K562 (cell line): ENCODE data around the gene CEP44. TPM values are rescaled to one million over a fixed set of nuclear protein-coding genes. Genes with fewer than 3 reads are reported as not detected.

Source experiments
- ATAC-seq: fragments of 200-7000 bp; cut with Tn5 transposase; 3 replicates; pipeline ENCODE4 v1.9.1; 2020; ENCODE audit warnings: moderate library complexity
- BruUV-seq: library from RNA; stranded (reverse); fragments of 400-500 nt; replicated peaks from 2 replicates; lab custom pipeline; 2021; lab: Mats Ljungman, UMichigan
- CTCF ChIA-PET: fragments of 300-600 bp; formaldehyde crosslinking; extraction: SDS; loops from one replicate; lab custom pipeline; 2021; ENCODE audit warnings: low intra/inter-chr PET ratio; lab: Yijun Ruan, JAX
- POLR2A ChIA-PET: fragments of 300-600, 350-650 bp; sonication (Branson Sonifier 250); formaldehyde crosslinking; extraction: SDS; loops from one replicate; lab custom pipeline; 2021; ENCODE audit warnings: antibody characterized with exemption, inconsistent platforms; lab: Yijun Ruan, JAX
- DNase-seq, 4 experiments: peaks; one replicate each; pipeline versions ENCODE4 v3.0.0 to v3.0.0-alpha.2; 2011 to 2018; ENCODE audit warnings: low spot score in 3 of 4, mixed read lengths in 3 of 4; ENCODE audit errors: extremely low read depth in 1 of 4
- FAIRE-seq: peaks from 2 replicates; lab custom pipeline; 2011; peaks lifted over from hg19 to GRCh38; lab: Jason Lieb, UNC
- H2AFZ ChIP-seq: 2 replicates; pipeline ENCODE4 v1.6.0; 2011; ENCODE audit warnings: low read depth, low read length, control low read depth, inconsistent platforms
- H3K27ac ChIP-seq: fragments of 200-600 bp; 3 replicates; pipeline ENCODE4 v1.8.0; 2011; ENCODE audit warnings: low read depth, mild to moderate bottlenecking, control low read depth, inconsistent platforms, low read length, moderate library complexity, mixed read lengths; ENCODE audit errors: extremely low read depth
- H3K27me3 ChIP-seq, 2 experiments: fragments of 300-600 bp in 1 of 2; 2 replicates in 1 of 2; 3 replicates in 1 of 2; pipeline versions ENCODE4 v1.6.0 to v1.8.0; 2011; ENCODE audit warnings: inconsistent platforms in 2 of 2, low read length in 2 of 2, mild to moderate bottlenecking in 1 of 2, mixed read lengths in 1 of 2, moderate library complexity in 1 of 2; ENCODE audit not compliant: control insufficient read depth in 2 of 2, insufficient read depth in 2 of 2
- H3K36me3 ChIP-seq: fragments of 300-600 bp; 3 replicates; pipeline ENCODE4 v1.8.0; 2011; ENCODE audit warnings: mild to moderate bottlenecking, low read length, inconsistent platforms; ENCODE audit not compliant: control insufficient read depth, insufficient read depth
- H3K4me1 ChIP-seq, 2 experiments: fragments of 200-600 bp in 1 of 2; replicated peaks in 1 of 2; 2 replicates in 1 of 2; 3 replicates in 1 of 2; pipeline versions ENCODE4 v1.5.1 to v1.8.0; 2011; ENCODE audit warnings: inconsistent platforms in 2 of 2, low read length in 2 of 2, mild to moderate bottlenecking in 1 of 2, mixed read lengths in 1 of 2, moderate library complexity in 1 of 2; ENCODE audit not compliant: control insufficient read depth in 2 of 2, insufficient read depth in 2 of 2
- H3K4me2 ChIP-seq: 2 replicates; pipeline ENCODE4 v1.6.1; 2011; ENCODE audit warnings: low read length, control low read depth, inconsistent platforms, mixed read lengths; ENCODE audit not compliant: insufficient read depth
- H3K4me3 ChIP-seq: fragments of 200-600 bp; sonication (generic), shearing (Covaris generic); 2 replicates; pipeline ENCODE4 v1.5.1; 2016; ENCODE audit warnings: control low read depth, inconsistent platforms
- H3K79me2 ChIP-seq: fragments of 200-600 bp; 3 replicates; pipeline ENCODE4 v1.8.0; 2011; ENCODE audit warnings: low read length, inconsistent platforms; ENCODE audit not compliant: control insufficient read depth, insufficient read depth
- H3K9ac ChIP-seq, 2 experiments: 2 replicates each; pipeline versions ENCODE4 v1.6.0 to v1.6.1; 2011; ENCODE audit warnings: low read depth in 2 of 2, low read length in 2 of 2, control low read depth in 1 of 2, inconsistent platforms in 1 of 2, mild to moderate bottlenecking in 1 of 2, mixed read lengths in 1 of 2; ENCODE audit not compliant: insufficient read depth in 1 of 2
- H3K9me1 ChIP-seq: one replicate; pipeline ENCODE4 v1.6.0; 2011; ENCODE audit warnings: inconsistent platforms, mild to moderate bottlenecking, low read length, moderate library complexity; ENCODE audit not compliant: control insufficient read depth, insufficient read depth
- H3K9me3 ChIP-seq: replicated peaks from 2 replicates; pipeline ENCODE4 v1.5.1; 2011; ENCODE audit warnings: low read depth, low read length, inconsistent platforms; ENCODE audit not compliant: control insufficient read depth, insufficient read depth
- H4K20me1 ChIP-seq: replicated peaks from 2 replicates; pipeline ENCODE4 v1.6.1; 2011; ENCODE audit warnings: low read length, inconsistent platforms, mixed read lengths; ENCODE audit not compliant: control insufficient read depth, insufficient read depth
- CEBPZ ChIP-seq: fragments of 150-350 bp; IDR thresholded peaks from 2 replicates; pipeline ENCODE4 v1.6.1; 2014; ENCODE audit warnings: low read depth, mild to moderate bottlenecking, low read length, borderline replicate concordance
- GATAD2A ChIP-seq: fragments of 450-650 bp; IDR thresholded peaks from 2 replicates; pipeline ENCODE4 v1.6.1; 2017
- RBM34 ChIP-seq: fragments of 200-400 bp; formaldehyde crosslinking; IDR thresholded peaks from 2 replicates; pipeline ENCODE4 v1.6.1; 2018; ENCODE audit warnings: low read length, borderline replicate concordance; ENCODE audit not compliant: insufficient read depth
- SETDB1 ChIP-seq: IDR thresholded peaks from one replicate; pipeline ENCODE4 v1.6.1; 2012; ENCODE audit warnings: low read length, control low read depth, inconsistent platforms
- SRF ChIP-seq, 2 experiments: fragments of 250-450, 450-650 bp in 1 of 2; sonication (Bioruptor Pico) in 1 of 2; sonication (generic) in 1 of 2; formaldehyde crosslinking; IDR thresholded peaks; 2 replicates each; pipeline versions ENCODE4 v1.5.0 to v1.5.1; 2020 to 2022; ENCODE audit warnings: mild to moderate bottlenecking in 1 of 2, missing genetic modification reagents in 1 of 2
- TRIM28 ChIP-seq: fragments of 450-650 bp; IDR thresholded peaks from 2 replicates; pipeline ENCODE4 v1.6.1; 2017
- ZNF3 ChIP-seq: fragments of 250-450 bp; sonication (Bioruptor Pico); IDR thresholded peaks from 2 replicates; pipeline ENCODE4 v1.5.0; 2021; ENCODE audit warnings: mild to moderate bottlenecking, moderate library complexity
- ZNF431 ChIP-seq: sonication (generic); formaldehyde crosslinking; IDR thresholded peaks from 2 replicates; pipeline ENCODE4 v1.8.0; 2022; ENCODE audit warnings: mild to moderate bottlenecking, missing genetic modification reagents
- WGBS: fragments of 100-300 bp; shearing (Covaris generic); methylation state at CpG from one replicate; pipeline ENCODE4 v1.1.6; 2016; ENCODE audit warnings: low coverage, mixed read lengths; ENCODE audit not compliant: insufficient coverage; ENCODE audit errors: missing lambda C conversion rate; 5-methylcytosine and 5-hydroxymethylcytosine counted together
- in situ Hi-C: fragments of 300-500 bp; cut with MboI; formaldehyde crosslinking; loops from 4 replicates; pipeline ENCODE4 v1.15.0; 2018; ENCODE audit warnings: inconsistent platforms, mixed read lengths
- intact Hi-C: fragments of 100-400 bp; cut with micrococcal nuclease; formaldehyde crosslinking; loops from 2 replicates; pipeline ENCODE4 v1.14.2; 2022
- polyA plus RNA-seq, 8 experiments: library from polyadenylated mRNA; depleted of rRNA in 4 of 8; stranded (reverse) in 5 of 8; unstranded in 3 of 8; fragments of >200 nt; fragmentation: Nextera tagmentation in 2 of 8; fragmentation: Illumina TruSeq in 1 of 8; extraction: Ambion mirVana in 2 of 8; extraction: Trizol in 1 of 8; gene quantifications; 2 replicates each; pipeline versions ENCODE4 v1.2.1 to v1.2.3, GENCODE V29; 2011 to 2014; ENCODE audit warnings: inconsistent platforms in 1 of 8, missing spikeins in 1 of 8
- total RNA-seq, 7 experiments: library from RNA; depleted of rRNA in 6 of 7; stranded (reverse); fragments of >200 nt in 6 of 7; fragmentation: Illumina TruSeq in 2 of 7; extraction: Trizol in 2 of 7; gene quantifications; 2 replicates each; pipeline versions ENCODE4 v1.2.1 to v1.2.3, GENCODE V29; 2011 to 2021; ENCODE audit warnings: low replicate concordance in 1 of 7

The CEP44 gene
- total and polyA plus RNA-seq, 9 of the 15 experiments (the other 6 are each of a cell fraction or from before 2014, with no cell fraction given): 19.6 to 45.0 (median 24.4) TPM

DNA sequence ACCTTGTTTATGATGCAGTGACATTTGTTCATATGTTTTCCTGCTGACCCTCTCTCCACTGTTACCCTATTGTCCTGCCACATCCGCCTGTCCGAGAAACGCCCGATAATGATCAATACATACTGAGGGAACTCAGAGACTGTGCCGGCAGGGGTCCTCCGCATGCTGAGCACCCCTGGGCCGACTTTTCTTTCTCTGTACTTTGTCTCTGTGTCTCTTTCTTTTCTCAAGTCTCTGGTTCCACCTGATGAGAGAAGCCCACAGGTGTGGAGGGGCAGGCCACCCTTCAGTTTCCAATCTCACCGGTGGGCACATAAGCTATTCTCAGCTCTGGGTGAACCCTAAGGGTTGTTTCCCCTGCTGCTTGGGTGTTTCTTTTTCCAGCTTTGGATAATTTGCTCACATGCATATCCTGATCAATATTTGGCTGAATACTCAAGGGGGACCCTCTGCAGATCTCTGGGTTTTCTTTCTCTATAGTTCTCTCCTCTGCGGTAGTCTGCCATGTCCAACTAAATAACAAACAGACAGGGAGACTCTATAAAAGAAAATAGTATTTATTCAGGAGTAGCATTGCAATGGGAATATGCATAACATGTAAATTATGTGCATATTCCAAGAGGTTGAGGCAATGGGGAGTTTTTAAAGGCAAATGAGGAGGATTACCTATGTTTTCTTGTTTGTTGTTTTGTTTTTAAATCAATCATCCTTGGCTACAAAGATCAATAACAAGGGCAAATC lies 97.2 kb downstream of the CEP44 start:
- no peaks in the 10 kb centered on the region for H3K9me3 ChIP-seq
- H3K27me3 ChIP-seq: no peaks in the 10 kb centered on the region
- intact Hi-C loops (no loop called here), in situ Hi-C loops (no loop called here)
- H3K4me3 ChIP-seq: no peak overlapping the region
- no peaks in the 10 kb centered on the region for H3K9me1 ChIP-seq
- 84% methylated on average over 2 of the region's 9 CpGs for WGBS
- H3K36me3 ChIP-seq: no peaks in the 10 kb centered on the region
- peaks cover 0 to 4% of the 10 kb centered on the region in 2 experiments; a peak in 2 of 5 replicates for H3K4me1 ChIP-seq
- no peak overlapping the region for H3K27ac ChIP-seq
- ATAC-seq (no peak), FAIRE-seq (no peak), DNase-seq (no peak)
- ChIA-PET CTCF (no interaction called here), POLR2A (no interaction called here)
- BruUV-seq: no TSS peak
- H2AFZ ChIP-seq: no peak overlapping the region
- no peak for TF ChIP-seq ZNF3 (CRISPR knock-in tag)
- no peak for TF ChIP-seq RBM34
- no peak for TF ChIP-seq SRF (CRISPR knock-in tag; IDR thresholded peaks at IDR 0.05)
- TF ChIP-seq ZNF431 (CRISPR knock-in tag): no peak
- TF ChIP-seq GATAD2A: no peak
- TF ChIP-seq TRIM28: no peak
- TF ChIP-seq SETDB1: no peak
- TF ChIP-seq CEBPZ: no peak
- H3K79me2 ChIP-seq: no peaks in the 10 kb centered on the region
- no peaks in the 10 kb centered on the region for H4K20me1 ChIP-seq
- no peak overlapping the region for H3K4me2 ChIP-seq
- H3K9ac ChIP-seq: no peak overlapping the region
